NOMO-1 treated with DMSO at 0.1 percent for 48 hours (cell line): ENCODE results near the gene HERC5.
"Not testable (repeated sequence)": the region's sequence is repeated elsewhere in the genome, so short reads cannot be mapped to it uniquely, and the experiment has no call there.

Source experiments
- DNase-seq: peaks from one replicate; lab custom pipeline; 2025; ENCODE audit not compliant: unreplicated experiment; lab: John Stamatoyannopoulos, UW

Gene HERC5

DNA sequence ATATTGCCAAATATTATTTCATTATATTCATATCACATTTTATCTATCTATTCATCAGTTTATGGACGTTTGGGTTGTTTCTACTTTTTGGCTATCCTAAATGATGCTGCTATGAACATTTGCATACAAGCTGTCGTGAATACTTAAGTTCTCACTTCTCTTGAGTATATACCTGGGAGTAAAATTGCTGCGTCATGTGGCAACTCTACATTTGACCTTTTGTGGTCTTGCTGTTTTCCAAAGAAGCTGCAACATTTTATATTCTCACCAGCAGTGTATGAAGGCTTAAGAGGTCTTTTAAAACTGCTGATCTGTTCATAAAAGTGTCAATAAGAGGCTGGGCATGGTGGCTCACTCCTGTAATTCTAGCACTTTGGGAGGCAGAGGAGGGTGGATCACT, 60.9 kb downstream of the HERC5 start:
- DNase-seq, result no peak

DNA sequence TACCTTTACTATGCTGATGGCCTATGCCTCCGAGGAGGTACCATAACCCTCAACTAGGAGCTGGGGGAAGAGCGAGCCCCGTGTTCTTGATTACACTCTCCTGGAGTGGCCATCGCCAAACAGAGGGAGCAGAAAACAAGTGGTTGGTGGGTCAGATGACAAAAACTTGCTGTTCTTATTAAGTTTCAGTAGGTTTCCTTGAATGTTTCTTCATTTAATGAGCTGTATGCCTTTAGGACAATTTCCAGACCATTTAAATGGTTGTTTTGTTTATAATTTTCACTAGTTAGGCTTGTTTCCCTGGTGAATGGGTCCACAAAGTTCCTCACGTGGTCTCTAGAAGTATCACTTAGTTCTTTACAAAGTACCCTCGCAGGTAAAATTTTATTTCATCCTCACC, 62.0 kb downstream of the HERC5 start:
- DNase-seq, result no peak

DNA sequence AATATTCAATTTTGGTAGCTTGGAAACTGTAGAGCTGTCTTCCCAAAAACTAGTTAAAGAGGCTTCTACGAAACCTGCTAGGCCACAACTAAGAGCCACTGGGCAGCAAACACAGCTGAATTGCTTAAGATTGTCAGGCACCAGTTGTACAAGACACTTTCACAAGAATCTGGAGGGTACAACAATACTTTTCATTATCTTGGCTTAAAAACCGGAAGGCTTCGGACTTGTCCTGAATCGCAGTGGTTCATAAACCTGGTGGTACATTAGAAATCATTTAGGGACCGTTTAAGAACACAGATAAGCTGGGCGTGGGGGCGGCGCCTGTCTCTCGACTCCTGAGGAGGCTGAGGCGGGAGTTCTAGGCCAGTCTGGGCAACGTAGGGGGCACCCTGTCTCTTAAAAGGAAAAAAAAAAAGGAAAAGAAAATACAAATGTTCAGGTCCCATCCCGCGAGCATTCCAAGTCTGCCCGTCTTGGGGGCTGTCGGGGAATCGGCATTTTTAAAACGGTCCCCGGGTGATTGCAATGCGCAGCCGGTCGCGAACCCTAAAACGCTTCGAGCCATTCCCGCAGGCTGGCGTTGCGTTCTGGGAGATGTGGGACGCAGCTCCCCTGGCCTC, 65.9 kb downstream of the HERC5 start:
- DNase-seq, result peak; percentile 62

DNA sequence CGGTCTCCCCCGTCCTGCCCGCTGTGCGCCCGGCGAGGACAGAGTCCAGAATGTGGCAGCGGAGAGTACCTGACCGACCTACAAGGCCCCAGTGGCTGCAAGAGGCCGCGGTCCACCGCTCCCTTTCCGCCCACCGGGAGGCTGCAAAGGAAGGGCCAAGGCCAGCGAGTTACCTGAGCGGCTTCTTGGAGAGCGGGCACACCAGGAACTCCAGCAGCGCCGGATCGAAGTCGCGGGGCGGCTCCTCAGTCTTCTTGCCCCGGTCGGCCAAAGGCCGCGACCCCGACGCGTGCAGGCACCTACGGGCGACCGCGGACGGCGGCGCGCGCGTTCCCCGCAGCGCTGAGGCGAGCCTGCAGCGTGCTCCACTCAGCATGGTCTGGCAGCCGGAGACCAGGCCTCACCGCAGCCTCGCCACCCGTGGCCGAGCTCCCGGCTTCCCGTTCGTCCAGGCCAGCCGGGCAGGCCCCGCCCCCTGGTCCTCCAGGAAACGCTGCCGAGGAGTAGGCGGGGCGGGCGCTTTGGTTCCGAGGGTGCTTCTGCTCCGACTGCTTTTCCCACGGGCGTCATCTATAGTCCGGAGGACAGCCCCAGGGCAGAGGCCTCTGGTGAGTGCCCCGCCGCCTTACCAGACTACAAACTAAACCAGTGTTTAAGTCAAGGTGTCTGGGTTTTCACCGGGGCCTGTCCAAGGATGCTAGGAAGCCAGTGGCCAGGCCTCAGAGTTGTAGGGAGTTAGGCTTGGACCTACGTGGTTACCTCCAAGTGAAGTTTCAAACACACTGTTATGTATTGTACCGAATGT, 66.6 kb downstream of the HERC5 start, which contains the start of gene PYURF:
Gene PYURF (minus strand): TSS at position 452 of the 805 bp plus-strand sequence. CDS start 76 bp downstream, at position 376.
- DNase-seq, result peak; percentile 80

DNA sequence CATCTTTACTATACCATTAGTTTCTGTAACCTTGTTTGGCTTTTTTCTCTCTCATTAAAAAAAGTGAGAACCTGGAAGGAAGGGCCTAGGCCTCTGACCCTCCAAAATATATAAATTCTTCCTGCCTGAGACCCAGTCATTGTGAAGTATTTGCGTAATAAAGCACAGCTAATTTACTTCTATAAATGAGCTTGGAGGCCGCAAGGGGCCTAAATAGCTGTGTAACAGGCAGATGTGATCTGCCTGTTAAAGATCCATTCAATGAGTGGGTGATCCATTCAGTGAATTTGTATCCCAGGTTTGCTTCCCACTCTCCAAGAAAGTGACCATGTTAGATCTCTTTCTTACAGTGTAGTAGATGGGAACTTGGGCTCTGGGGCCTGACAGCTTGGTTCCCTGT, 67.3 kb downstream of the HERC5 start:
- DNase-seq, result no peak

DNA sequence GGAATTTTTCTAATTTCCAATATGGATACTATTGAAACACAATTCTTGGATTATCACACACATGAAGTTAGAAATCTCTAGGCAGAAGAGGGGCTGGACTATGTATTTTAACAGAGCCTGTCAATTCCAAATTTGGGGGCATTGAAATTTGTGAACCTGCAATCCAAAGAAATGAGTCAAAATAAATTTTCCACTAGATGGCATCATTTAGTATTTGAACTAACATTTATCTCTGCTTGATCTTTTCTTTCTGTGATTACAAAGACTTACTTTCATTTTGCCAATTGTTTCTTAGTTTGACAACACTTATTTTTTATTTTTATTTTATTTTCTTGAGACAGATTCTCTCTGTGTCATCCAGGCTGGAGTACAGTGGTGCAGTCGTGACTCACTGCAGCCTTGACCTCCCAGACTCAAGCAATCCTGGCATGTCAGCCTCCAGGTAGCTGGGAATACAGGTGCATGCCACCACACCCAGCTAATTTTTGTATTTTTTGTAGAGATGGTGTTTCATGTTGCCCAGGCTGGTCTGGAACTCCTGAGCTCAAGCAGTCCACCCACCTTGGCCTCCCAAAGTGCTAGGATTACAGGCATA, 69.4 kb downstream of the HERC5 start:
- DNase-seq, result peak; percentile 16

DNA sequence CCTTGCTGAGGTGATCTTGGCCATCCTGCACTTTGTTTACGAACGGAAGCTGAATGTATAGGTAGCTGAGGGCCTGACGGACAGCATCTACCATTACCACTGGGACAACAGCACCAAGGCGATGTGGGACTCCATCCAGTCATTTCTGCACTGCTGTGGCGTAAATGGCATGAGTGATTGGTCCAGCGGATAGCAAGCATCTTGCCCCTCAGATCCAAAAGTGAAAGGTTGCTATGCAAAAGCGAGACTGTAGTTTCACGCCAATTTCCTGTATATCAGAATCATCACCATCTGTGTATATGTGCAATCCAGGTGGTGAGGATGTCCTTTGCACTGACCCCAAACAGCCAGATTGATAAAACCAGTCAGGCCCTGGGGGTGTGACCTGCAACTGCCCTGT, 70.9 kb downstream of the HERC5 start:
- DNase-seq, result no peak

DNA sequence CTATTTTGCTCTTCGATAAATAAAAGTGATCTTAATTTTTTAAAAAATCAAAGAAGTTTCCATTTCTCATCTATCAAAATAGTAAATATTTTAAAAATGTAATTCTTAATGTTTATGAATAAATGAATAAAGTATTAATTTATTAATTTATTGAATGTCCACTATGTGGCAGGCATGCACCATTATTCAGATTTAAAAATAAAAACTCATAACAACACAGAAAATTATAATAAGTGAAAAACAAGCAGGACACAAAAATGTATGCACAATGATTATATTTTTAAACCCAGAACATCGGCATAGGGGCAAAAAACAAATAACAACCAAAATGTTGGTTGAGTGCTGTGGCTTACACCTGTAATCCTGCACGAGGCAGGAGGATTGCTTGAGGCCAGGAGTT, 71.9 kb downstream of the HERC5 start:
- no peak for DNase-seq

DNA sequence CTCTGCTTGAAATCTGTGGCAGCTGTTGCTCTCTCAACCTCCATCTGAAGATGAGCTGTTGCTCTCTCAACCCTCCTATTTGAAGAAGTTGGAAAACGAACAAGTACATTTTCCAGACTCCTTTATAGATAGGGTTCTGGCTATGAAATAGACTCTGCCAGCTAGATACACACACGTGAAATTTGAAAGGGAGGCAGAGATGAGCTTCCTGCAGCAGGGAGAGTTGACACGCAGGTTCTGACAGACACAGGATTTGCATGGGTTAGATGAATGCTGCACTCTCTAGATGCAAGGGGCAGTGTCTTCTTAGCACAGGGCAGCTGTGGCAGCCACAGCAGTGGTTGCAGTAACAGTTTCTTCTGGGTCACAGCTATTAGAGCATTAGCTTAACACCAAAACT, 74.6 kb downstream of the HERC5 start:
- no peak for DNase-seq

DNA sequence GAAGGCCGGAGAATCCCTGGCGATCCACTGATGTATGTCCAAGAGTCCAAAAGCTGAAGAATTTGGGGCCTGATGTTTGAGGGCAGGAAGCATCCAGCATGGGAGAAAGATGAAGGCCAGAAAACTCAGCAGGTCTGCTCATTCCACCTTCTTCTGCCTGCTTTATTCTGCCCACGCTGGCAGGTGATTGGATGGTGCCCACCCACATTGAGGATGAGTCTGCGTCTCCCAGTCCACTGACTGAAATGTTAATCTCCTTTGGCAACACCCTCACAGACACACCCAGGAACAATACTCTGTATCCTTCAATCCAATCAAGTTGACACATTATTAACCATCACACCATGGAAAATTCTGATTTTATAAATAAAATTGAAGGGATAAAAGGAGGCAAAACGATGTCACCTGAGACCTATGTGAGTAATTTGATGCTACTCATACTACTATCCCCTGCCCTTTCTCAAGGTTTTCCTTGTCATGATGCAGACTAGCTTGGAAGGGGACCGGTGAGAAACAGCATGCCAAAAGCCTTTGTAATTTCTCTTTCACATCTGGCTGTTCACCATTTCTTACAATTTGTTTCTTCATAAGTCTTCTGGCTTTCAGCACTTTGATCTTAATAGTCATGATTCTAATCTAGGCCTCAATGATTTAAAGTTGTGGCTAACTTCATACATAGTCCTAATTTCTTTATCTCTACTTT, 76.3 kb downstream of the HERC5 start:
- no peak for DNase-seq

DNA sequence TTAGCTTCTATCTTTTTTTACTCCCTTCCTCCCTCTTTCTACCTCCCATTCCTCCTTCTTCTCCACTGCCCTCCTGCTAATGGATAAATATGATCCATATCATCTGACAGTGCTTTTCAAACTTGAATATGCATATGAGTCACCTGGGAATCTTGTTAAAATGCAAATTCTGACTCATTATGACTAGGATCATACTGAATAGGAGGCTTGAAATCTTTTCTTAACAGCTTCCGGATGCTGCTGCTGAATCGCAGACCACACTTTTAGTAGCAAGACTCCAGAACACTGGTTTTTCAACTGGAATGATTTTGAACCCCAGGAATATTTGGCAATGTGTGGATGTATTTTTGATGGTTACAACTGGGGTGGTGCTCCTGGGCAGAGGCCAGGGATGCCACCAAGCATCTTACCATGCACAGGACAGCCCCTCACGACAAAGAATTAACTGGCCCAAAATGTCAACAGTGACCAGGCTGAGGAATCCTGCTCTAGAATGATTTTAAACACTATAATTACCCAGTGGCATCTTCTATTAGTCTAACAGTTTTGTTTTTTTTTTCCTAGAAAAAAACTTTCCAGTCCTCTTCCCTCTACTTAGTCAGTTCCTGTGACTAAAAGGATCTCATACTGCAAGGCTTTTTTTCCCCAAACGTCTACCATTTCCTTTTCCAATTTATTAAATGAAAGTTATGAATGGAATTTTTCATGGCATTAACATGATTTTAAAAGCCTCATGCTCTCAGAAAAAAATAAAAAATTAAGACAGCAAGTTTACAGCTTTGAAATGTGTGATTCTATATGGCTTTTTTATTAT, 77.2 kb downstream of the HERC5 start:
- DNase-seq, result no peak

DNA sequence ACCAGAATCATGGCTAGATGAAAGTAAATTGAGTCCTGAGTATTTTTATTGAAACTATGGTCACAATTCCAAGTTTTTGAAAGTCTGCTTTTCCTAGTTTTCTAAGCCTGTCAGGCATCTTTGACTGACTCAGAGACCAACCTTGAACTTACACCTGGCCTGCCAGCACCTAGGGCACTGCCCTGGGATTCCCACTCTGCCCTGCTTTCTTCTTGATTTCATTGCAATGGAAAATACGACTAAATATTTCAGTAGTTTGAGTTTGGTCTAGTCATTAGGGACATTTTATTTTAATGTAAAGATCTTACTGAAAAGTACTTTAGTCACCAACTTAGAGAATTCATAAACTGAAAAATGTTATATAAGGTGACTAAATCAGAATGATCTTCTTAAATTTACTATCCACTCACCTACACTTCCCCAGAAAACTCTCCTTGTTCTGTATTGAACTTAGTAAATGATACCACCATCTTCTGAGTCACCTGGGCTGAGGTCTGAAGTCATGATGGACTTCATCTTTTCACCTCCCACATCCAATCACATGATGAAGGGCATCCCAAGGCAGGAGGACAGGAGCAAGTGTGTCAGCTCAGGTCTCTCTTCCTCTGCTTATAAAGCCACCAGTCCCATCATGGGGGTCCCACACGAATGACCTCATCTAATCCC, 78.3 kb downstream of the HERC5 start:
- no peak for DNase-seq

DNA sequence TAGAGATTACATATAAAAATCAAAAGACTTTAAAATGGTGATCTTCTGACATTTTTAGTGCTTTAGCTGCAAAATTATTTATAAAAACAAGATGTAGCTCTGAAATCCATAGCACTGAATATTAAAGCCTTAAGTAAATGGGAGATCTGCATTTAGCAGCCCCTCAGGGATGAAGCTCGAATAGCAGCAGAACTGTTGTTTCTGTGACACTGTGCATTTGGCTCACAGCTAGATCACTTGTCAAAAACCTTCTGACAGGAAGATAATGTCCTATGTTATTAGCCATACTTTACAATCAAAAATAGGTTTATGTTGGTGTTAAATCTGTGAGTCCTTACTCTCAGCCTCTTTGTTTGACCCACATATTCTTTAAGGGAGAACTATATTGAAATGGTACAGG, 80.8 kb downstream of the HERC5 start:
- no peak for DNase-seq

DNA sequence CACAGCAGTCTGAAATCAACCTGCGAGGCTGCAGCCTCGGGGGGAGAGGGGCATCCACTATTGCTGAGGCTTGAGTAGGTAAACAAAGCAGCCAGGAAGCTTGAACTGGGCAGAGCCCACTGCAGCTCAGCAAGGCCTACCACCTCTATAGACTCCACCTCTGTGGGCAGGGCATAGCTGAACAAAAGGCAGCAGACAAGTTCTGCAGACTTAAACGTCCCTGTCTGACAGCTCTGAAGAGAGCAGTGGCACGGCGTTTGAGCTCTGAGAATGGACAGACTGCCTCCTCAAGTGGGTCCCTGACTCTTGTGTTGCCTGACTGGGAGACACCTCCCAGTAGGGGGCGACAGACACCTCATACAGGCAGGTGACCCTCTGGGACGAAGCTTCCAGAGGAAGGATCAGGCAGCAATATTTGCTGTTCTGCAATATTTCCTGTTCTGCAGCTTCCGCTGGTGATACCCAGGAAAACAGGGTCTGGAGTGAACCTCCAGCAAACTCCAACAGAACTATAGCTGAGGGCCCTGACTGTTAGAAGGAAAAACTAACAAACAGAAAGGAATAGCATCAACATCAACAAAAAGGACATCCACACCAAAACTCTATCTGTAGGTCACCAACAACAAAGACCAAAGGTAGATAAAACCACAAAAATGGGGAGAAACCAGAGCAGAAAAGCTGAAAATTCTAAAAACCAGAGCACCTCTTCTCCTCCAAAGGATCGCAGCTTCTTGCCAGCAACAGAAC, 82.6 kb downstream of the HERC5 start:
- not testable (repeated sequence) for DNase-seq

DNA sequence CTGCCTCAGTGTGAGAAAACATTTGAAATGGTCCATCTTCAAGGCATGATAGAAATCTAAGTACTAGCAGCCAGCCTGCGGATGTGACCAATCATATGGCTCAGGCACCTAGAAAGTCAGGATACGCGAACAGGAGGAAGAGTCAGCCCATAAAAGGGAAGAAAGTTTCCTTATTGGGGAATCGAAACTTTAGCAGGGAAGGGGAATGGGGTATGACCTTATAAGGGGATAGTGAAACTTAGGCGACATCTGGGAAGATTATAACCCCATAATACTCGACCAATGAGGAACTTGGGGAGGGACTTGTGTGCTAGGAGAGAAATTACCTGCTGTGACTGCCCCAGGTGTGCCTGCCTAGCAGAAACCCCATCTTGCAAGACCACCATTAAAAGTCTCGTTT, 92.9 kb downstream of the HERC5 start:
- DNase-seq, result no peak
